ENCODE measurements around the gene CRK.
"Not testable (repeated sequence)": the region's sequence is repeated elsewhere in the genome, so short reads cannot be mapped to it uniquely, and the experiment has no call there.

Gene CRK

DNA sequence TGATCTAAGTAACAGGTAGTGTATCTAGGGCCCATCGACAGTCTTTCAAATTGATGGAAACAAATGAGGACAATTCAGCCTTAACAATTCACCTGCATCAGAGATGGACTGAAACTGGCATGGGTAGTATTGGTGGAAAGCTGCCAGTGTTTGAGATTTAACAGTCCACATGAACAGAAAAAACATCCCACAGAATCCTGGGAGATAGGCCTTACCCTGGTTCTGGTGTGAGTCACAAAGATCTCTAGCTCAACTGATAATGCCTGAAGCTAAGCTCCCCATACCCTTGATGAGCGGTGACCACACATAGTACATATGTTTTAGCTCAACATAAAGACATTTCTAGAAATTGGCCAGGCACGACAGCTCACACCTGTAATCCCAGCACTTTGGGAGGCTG lies 21.9 kb downstream of the CRK start:
- H3K4me2 ChIP-seq = no peak overlapping the region
- no peak overlapping the region for H3K27ac ChIP-seq
- no peaks in the 10 kb centered on the region for H3K27me3 ChIP-seq
- H3K4me3 ChIP-seq = no peak overlapping the region
- no peaks in the 10 kb centered on the region for H3K9me3 ChIP-seq
- peaks cover 16% of the 10 kb centered on the region for H3K4me1 ChIP-seq
- no peak overlapping the region for H3K9ac ChIP-seq
- H4K20me1 ChIP-seq = peaks cover 98% of the 10 kb centered on the region
- H3K36me3 ChIP-seq = peaks cover 96% of the 10 kb centered on the region
- no peak for TF ChIP-seq Cebpa-rat (IDR thresholded peaks at IDR 0.05)

DNA sequence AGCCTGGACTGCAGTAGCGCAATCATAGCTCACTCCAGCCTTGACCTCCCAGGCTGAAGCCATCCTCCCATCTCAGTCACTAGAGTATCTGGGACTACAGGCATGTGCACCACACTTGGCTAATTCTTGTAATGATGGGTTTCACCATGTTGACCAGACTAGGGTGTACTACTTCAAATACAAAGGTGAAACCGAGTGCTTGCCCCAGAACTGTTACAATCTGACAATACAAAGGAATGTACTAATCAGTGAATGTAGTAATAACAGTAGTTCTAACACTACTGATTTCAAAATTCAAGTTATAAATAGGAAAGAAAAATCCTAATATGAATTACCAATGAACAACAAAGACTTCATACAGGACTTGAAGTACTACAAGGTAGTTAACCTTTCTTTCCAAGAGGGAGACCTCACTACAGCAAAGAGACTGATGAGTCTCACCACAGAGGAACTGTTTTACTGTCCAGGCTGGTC lies 24.4 kb downstream of the CRK start:
- H4K20me1 ChIP-seq = peaks cover 98% of the 10 kb centered on the region
- H3K9me3 ChIP-seq = no peaks in the 10 kb centered on the region
- H3K4me1 ChIP-seq = peaks cover 16% of the 10 kb centered on the region
- no peak overlapping the region for H3K27ac ChIP-seq
- no peak for TF ChIP-seq Cebpa-rat (IDR thresholded peaks at IDR 0.05)
- peak overlapping the region; percentile 27; the same call in 1 of the 2 replicates for H3K9ac ChIP-seq
- no peak overlapping the region for H3K4me3 ChIP-seq
- H3K4me2 ChIP-seq = peak overlapping the region; percentile 59; the same call in 1 of the 2 replicates
- H3K36me3 ChIP-seq = peaks cover 99% of the 10 kb centered on the region
- no peaks in the 10 kb centered on the region for H3K27me3 ChIP-seq

DNA sequence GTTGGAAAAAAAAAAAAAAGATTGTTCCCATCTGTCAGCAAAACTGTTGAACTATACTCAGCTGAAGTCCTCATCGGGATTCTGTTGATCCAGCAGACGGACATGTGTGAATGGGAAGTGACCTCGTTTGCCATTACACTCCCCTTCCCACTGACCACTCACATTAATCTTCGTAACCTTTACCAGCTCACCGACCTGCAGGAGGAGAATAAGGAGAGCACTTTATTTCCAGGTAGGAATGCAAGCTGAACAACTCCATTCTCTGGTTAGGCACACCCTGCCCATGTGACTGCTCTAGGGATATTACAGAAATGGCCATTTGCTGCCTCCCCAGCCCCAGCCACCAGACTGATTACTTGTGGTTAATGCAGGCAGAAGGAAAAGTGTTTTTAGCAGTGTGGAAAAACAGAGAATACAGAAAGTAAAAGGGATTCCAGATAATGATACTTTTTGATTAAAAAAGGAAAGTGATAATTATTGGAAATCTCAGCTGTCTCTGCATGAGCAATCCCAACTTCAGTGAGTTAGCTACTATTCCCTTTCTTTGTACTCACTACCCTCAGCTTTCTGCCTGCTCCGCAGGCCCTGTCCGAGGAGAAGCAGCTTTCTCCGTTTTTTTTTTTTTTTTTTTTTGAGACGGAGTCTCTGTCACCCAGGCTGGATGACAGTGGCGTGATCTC lies 32.4 kb downstream of the CRK start:
- Histone ChIP-seq H3K9ac (no peak overlapping the region), H3K4me1 (no peaks in the 10 kb centered on the region), H4K20me1 (peaks cover 77% of the 10 kb centered on the region), H3K36me3 (peaks cover 92% of the 10 kb centered on the region), H3K4me2 (no peak overlapping the region), H3K4me3 (no peak overlapping the region), H3K27me3 (no peaks in the 10 kb centered on the region), H3K9me3 (no peaks in the 10 kb centered on the region), H3K27ac (no peak overlapping the region)
- TF ChIP-seq Cebpa-rat (IDR thresholded peaks at IDR 0.05) = no peak

DNA sequence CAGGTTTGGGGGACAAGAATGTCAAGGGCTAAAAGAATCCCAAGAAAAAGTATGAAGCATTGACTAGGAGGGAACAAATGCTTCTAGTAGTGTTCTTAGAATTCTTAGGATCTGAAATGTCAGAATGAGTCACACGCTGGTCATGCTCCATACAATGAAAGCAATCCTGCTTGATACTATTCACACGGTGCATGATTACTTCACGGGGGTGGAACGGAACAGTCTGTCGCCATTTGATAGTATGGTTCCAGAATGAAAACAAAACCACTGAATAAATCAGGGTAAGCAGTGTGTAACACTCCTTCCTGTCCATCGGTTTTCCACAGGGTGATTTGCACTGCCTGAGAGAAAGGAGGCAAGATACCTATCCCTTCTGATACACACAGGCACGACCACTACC lies 33.1 kb downstream of the CRK start:
- H3K4me2 ChIP-seq = no peak overlapping the region
- no peak for TF ChIP-seq Cebpa-rat (IDR thresholded peaks at IDR 0.05)
- H3K27ac ChIP-seq = no peak overlapping the region
- peaks cover 92% of the 10 kb centered on the region for H3K36me3 ChIP-seq
- H4K20me1 ChIP-seq = peaks cover 70% of the 10 kb centered on the region
- H3K4me3 ChIP-seq = no peak overlapping the region
- no peaks in the 10 kb centered on the region for H3K9me3 ChIP-seq
- no peaks in the 10 kb centered on the region for H3K27me3 ChIP-seq
- H3K4me1 ChIP-seq = no peaks in the 10 kb centered on the region
- H3K9ac ChIP-seq = no peak overlapping the region

- Histone ChIP-seq H3K9me3 (no peaks in the 10 kb centered on the region), H3K9ac (no peak overlapping the region), H3K27ac (no peak overlapping the region), H4K20me1 (peaks cover 55% of the 10 kb centered on the region), H3K36me3 (peaks cover 92% of the 10 kb centered on the region), H3K4me2 (no peak overlapping the region), H3K4me1 (no peaks in the 10 kb centered on the region), H3K27me3 (no peaks in the 10 kb centered on the region), H3K4me3 (no peak overlapping the region)
- no peak for TF ChIP-seq Cebpa-rat (IDR thresholded peaks at IDR 0.05)
These were observed 34.6 kb downstream of the CRK start for GRCh38 chr17:1421470-1421869.

DNA sequence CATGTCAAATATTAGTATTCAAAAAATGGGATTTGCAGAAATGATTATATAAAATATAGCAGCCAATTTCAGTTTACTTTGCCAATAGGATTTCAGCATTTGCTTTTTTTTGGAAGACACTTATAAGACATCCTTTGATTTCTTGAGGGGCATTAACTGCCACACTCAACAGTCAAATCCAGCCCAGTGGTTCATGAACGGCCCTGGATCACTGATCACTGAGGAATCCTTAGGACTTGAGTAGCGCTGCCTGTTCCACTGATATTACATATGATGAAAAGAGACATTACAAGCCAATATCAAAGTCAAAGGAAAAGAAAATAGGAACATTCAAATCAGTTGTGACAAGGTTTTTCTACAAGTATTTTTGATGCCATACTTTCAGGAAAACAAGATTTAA lies 35.1 kb downstream of the CRK start:
- peaks cover 51% of the 10 kb centered on the region for H4K20me1 ChIP-seq
- H3K9me3 ChIP-seq = no peaks in the 10 kb centered on the region
- no peak overlapping the region for H3K9ac ChIP-seq
- H3K36me3 ChIP-seq = peaks cover 91% of the 10 kb centered on the region
- no peaks in the 10 kb centered on the region for H3K27me3 ChIP-seq
- no peak overlapping the region for H3K27ac ChIP-seq
- no peak overlapping the region for H3K4me3 ChIP-seq
- no peak for TF ChIP-seq Cebpa-rat (IDR thresholded peaks at IDR 0.05)
- no peaks in the 10 kb centered on the region for H3K4me1 ChIP-seq
- H3K4me2 ChIP-seq = no peak overlapping the region

DNA sequence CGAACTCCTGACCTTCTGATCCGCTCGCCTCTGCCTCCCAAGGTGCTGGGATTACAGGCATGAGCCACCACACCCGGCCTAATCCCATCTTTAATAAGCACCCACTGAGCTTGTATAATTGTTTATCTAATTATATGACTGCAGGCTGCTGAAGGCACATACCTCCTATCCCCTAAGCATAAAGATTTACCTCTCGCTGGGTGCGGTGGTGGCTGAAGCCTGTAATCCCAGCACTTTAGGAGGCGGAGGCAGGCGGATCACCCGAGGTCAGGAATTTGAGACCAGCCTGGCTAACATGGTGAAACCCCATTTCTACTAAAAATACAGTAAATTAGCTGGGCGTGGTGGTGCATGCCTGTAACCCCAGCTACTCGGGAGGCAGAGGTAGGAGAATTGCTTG lies 35.9 kb downstream of the CRK start:
- Histone ChIP-seq H3K9ac (no peak overlapping the region), H3K27ac (no peak overlapping the region), H3K27me3 (no peaks in the 10 kb centered on the region), H3K36me3 (peaks cover 83% of the 10 kb centered on the region), H3K4me1 (no peaks in the 10 kb centered on the region), H3K4me3 (no peak overlapping the region), H4K20me1 (peaks cover 42% of the 10 kb centered on the region), H3K4me2 (no peak overlapping the region), H3K9me3 (no peaks in the 10 kb centered on the region)
- TF ChIP-seq Cebpa-rat (IDR thresholded peaks at IDR 0.05) = no peak

GRCh38 chr17:1418476-1418875 lies 37.6 kb downstream of the CRK start:
- not testable (repeated sequence) for H3K27me3 ChIP-seq, H3K4me1 ChIP-seq, H3K4me2 ChIP-seq, H3K9ac ChIP-seq, H3K9me3 ChIP-seq, H3K4me3 ChIP-seq, H3K27ac ChIP-seq
- Histone ChIP-seq H3K36me3 (peaks cover 66% of the 10 kb centered on the region), H4K20me1 (peaks cover 26% of the 10 kb centered on the region)

DNA sequence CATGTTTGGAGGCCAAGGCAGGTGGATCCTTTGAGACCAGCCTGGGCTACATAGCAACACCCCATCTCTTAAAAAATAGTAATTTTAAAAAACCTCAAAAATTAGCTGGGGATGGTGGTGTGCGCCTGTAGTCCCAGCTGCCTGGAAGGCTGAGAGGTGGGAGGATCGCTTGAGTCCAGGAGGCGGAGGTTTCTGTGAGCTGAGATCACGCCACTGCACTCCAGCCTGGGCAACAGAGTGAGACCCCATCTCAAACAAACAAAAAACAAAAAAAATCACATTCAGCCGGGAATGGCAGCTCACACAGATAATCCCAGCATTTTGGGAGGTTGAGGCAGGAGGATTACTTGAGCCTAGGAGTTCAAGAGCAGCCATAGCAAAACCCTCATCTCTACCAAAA lies 39.6 kb downstream of the CRK start:
- Histone ChIP-seq H3K27me3 (no peaks in the 10 kb centered on the region), H3K9me3 (no peaks in the 10 kb centered on the region), H4K20me1 (peaks cover 6% of the 10 kb centered on the region; the same call in 1 of the 2 replicates), H3K4me3 (no peak overlapping the region), H3K4me1 (no peaks in the 10 kb centered on the region), H3K4me2 (no peak overlapping the region), H3K9ac (no peak overlapping the region), H3K27ac (no peak overlapping the region), H3K36me3 (peaks cover 46% of the 10 kb centered on the region)
- TF ChIP-seq Cebpa-rat (IDR thresholded peaks at IDR 0.05) = no peak

- no peaks in the 10 kb centered on the region for H3K27me3 ChIP-seq
- H3K4me3 ChIP-seq = no peak overlapping the region
- no peak overlapping the region for H3K27ac ChIP-seq
- no peaks in the 10 kb centered on the region for H4K20me1 ChIP-seq
- H3K4me1 ChIP-seq = no peaks in the 10 kb centered on the region
- H3K36me3 ChIP-seq = peaks cover 31% of the 10 kb centered on the region
- H3K9me3 ChIP-seq = no peaks in the 10 kb centered on the region
- no peak overlapping the region for H3K4me2 ChIP-seq
- no peak for TF ChIP-seq Cebpa-rat (IDR thresholded peaks at IDR 0.05)
- no peak overlapping the region for H3K9ac ChIP-seq
These were observed 41.4 kb downstream of the CRK start for GRCh38 chr17:1414634-1415033.
